Stimulated activated effector memory CD8-positive, alpha-beta T cell treated with anti-CD3 and anti-CD28 coated beads, Interleukin-12 subunit alpha, Interleukin-12 subunit beta, amount 100 ng/mL, for 72 hours (primary cell): Measurements from ENCODE around the gene TTC22.

Experiments used
- ATAC-seq: fragments of 150-1000 bp; cut with Tn5 transposase; 2 replicates; pipeline ENCODE4 v1.10.0; 2021
- DNase-seq, 2 donors: peaks; one replicate each; pipeline ENCODE4 v3.0.0; 2021 to 2022; ENCODE audit warnings: low spot score in 2 of 2
- H3K27ac Mint-ChIP-seq: one replicate; pipeline ENCODE4 v1.8.0; 2022; ENCODE audit warnings: mild to moderate bottlenecking, mixed read lengths
- H3K36me3 Mint-ChIP-seq: one replicate; pipeline ENCODE4 v1.8.0; 2022; ENCODE audit warnings: mild to moderate bottlenecking, mixed read lengths
- H3K4me1 Mint-ChIP-seq: one replicate; pipeline ENCODE4 v1.8.0; 2022; ENCODE audit warnings: mixed read lengths
- H3K4me3 Mint-ChIP-seq: one replicate; pipeline ENCODE4 v1.8.0; 2022; ENCODE audit warnings: mild to moderate bottlenecking, mixed read lengths
- H3K9me3 Mint-ChIP-seq: one replicate; pipeline ENCODE4 v1.8.0; 2022; ENCODE audit warnings: mixed read lengths

The TTC22 gene

DNA sequence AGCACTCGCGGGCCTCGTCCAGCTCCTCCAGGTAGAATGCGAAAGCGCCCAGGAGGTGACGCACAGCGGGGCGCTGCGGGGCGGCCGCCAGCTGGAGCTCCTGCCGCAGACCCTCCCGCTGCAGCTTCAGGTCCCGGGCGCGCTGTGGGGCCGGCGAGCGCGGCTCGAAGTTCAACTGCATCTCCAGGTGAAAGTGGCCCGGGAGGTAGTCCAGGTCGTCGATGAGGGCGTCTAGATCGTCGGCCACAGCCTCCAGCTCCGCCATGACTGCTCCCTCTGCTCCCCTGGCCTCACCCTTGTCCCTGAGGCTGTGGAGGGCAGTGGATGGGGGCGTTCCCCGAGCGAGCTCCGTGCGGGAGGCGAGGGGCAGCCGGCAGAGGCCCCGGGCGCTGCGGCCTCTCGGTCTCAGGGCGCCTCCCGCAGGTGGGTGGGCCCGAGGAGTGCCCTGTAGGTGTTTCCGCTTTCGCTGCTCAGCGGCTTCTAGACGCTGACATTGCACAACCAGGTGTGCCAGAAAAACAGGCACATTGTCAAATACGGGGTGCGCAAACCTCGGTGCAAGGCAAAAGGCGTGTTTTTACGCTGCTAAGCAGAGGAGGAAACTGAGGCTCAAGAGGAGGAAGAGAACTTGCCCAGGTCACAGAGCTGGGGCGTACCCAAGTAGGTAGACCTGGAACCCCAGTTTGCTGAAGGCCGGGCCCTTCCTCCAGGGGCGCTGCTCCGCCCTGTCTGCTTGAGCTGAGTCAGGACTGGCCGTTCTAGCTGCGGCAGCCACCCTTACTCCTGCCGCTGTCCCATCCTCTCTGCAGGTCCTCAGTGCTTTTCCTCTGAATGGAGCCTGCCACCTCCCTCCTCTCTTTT, at the start of gene TTC22:
Gene TTC22, minus strand, starts transcription at position 425 of the 861 bp plus-strand sequence. Its CDS starts 160 bp downstream, at position 265.
- H3K4me3 Mint-ChIP-seq = peak within 1 kb of the TSS; percentile 82
- peak within 1 kb of the TSS; percentile 99 for H3K27ac Mint-ChIP-seq
- no peaks in the 10 kb centered on the region for H3K9me3 Mint-ChIP-seq
- H3K4me1 Mint-ChIP-seq = peaks cover 80% of the 10 kb centered on the region
- peaks cover 6% of the 10 kb centered on the region for H3K36me3 Mint-ChIP-seq
- DNase-seq (peak; percentile 53 to 86), ATAC-seq (peak; percentile 68)

DNA sequence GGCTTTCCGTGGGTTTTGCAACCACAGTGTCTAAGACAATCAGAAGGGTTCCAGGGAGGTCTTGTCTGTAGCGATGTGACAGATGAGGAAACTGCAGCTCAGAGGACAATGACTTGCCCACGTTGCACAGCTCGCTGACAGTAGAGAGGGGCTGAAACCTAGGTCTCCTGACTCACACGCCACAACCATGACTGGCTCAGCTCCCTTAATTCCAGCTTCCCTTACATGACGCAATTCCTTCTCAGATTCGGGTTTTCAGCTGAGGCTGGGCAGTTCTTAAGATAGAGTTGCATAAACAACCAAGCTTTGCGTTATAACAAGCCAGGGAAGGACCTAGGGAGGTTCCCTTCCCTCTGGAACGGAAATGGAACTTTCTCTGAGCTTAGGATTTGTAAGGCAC, 49.6 kb upstream of the TTC22 start:
- no peak overlapping the region for H3K27ac Mint-ChIP-seq
- ATAC-seq (no peak), DNase-seq (no peak)
- H3K9me3 Mint-ChIP-seq = no peaks in the 10 kb centered on the region
- H3K4me3 Mint-ChIP-seq = no peak overlapping the region
- peaks cover 36% of the 10 kb centered on the region for H3K36me3 Mint-ChIP-seq
- H3K4me1 Mint-ChIP-seq = no peaks in the 10 kb centered on the region

DNA sequence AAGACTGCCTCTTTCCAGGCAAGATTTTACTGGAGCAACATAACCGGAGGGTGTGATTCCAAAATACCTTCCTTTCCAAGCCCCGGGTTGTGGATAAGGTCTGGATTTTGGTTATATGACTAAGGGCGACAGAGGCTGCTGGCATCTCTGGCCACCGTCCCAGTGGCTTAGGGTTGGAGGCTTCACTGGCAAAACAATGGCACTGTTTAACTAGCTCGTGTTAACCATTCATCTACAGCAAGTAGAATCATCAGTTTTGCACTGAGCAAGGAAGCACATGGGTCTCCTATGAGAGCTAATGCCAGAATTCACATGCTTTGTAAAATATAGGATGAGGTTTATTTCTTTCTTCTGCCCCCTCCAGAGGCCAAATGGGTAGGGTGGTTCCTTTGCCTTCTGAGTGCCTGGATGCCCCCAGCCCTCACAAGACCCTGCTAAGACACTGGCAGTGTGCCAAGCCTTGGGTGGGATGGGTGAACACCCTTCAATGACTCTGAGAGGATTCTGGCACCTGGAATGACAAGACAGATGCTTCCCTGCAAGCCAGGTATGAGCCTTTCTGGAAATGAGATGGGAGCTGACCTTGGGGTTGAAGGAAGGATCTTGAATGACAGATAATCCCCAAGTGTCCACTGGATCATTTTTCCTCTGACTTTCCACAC, 49.1 kb upstream of the TTC22 start:
- H3K27ac Mint-ChIP-seq = no peak overlapping the region
- H3K4me1 Mint-ChIP-seq = no peaks in the 10 kb centered on the region
- H3K4me3 Mint-ChIP-seq = no peak overlapping the region
- H3K36me3 Mint-ChIP-seq = peaks cover 36% of the 10 kb centered on the region
- no peaks in the 10 kb centered on the region for H3K9me3 Mint-ChIP-seq
- ATAC-seq (no peak), DNase-seq (no peak)

- Mint-ChIP-seq H3K4me3 (no peak overlapping the region), H3K36me3 (peaks cover 36% of the 10 kb centered on the region), H3K4me1 (no peaks in the 10 kb centered on the region), H3K27ac (peak overlapping the region; percentile 9), H3K9me3 (no peaks in the 10 kb centered on the region)
- DNase-seq (no peak), ATAC-seq (no peak)
Observed at GRCh38 chr1:54849219-54850068, 48.3 kb upstream of the TTC22 start.

- peaks cover 26% of the 10 kb centered on the region for H3K36me3 Mint-ChIP-seq
- no peaks in the 10 kb centered on the region for H3K4me1 Mint-ChIP-seq
- ATAC-seq = no peak
- no peak for DNase-seq
- no peak overlapping the region for H3K4me3 Mint-ChIP-seq
- no peaks in the 10 kb centered on the region for H3K9me3 Mint-ChIP-seq
- peak overlapping the region; percentile 9 for H3K27ac Mint-ChIP-seq
Observed at GRCh38 chr1:54848134-54848948, 47.2 kb upstream of the TTC22 start.

DNA sequence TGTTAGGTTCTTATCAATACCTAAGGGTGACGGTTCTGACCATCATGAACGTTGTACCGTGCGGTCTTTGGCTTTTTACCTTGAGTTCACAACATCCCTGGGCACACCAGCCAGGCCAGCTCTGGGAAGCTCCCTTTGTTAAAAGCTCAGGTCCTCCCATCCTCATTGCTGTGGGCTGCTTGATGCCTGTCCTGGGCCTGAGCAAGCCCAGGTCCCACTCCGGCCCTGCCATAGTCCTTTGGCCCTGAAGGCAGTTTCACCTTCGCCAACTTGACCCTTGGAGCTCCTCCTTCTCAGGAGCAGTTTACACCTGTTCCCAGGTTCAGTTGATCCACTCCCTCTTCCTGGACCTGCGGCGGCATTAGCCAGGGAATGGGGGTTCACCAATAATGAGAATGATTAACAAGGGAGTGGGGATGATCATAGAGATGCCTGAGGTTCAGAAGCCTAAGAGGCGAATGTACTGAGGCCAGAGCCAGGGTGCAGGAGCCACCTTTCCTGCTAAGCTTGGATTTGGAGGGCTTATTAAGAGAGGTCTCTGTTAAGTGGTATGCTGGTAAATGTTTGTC, 45.7 kb upstream of the TTC22 start:
- no peak overlapping the region for H3K4me3 Mint-ChIP-seq
- ATAC-seq (no peak), DNase-seq (no peak)
- H3K9me3 Mint-ChIP-seq = no peaks in the 10 kb centered on the region
- no peaks in the 10 kb centered on the region for H3K4me1 Mint-ChIP-seq
- H3K36me3 Mint-ChIP-seq = peaks cover 16% of the 10 kb centered on the region
- no peak overlapping the region for H3K27ac Mint-ChIP-seq

DNA sequence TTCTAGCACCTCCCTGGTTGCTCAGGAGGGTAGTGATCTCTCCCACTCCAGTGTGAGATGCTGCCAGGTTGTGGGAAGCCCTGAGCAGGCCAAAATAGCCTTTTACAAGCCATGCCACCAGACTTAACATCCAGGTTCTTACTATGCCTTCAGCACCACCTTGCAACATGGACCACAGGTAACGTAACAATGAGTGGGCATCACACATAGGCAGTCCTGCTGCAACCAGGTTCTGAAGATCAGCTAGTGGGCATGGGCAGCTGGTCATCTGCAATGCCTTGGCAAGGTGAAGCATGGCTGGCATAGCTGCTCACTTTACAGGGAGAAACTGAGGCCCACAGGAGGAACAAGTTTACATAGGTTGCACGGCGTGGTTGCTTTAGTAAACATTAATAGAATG, 45.2 kb upstream of the TTC22 start:
- no peaks in the 10 kb centered on the region for H3K9me3 Mint-ChIP-seq
- peaks cover 11% of the 10 kb centered on the region for H3K36me3 Mint-ChIP-seq
- no peak overlapping the region for H3K27ac Mint-ChIP-seq
- H3K4me1 Mint-ChIP-seq = no peaks in the 10 kb centered on the region
- no peak overlapping the region for H3K4me3 Mint-ChIP-seq
- no peak for DNase-seq
- ATAC-seq = no peak

DNA sequence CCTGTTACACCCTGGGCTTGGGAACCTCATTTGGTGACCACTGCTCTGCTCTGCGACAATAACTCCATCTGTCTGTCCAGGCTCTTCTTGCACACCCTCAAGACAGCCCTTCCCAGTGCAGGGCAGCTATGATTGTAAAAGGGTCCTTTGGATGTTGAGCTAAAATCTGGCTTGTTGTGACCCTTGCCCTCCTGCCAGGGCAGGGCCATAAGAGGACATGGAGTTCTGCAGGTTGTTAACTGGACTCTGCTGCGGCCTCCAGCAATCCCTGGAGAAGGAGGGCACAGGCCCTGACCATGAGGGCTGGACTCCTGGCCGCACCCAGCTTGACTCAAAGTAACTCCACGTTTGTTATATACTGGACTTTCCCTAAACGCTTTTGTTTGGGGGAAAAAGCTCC, 44.6 kb upstream of the TTC22 start:
- Mint-ChIP-seq H3K4me3 (no peak overlapping the region), H3K27ac (no peak overlapping the region), H3K36me3 (peaks cover 6% of the 10 kb centered on the region), H3K4me1 (no peaks in the 10 kb centered on the region), H3K9me3 (no peaks in the 10 kb centered on the region)
- DNase-seq (no peak), ATAC-seq (no peak)

- ATAC-seq (no peak), DNase-seq (no peak)
- H3K27ac Mint-ChIP-seq = peak overlapping the region; percentile 17
- no peaks in the 10 kb centered on the region for H3K4me1 Mint-ChIP-seq
- no peaks in the 10 kb centered on the region for H3K9me3 Mint-ChIP-seq
- no peak overlapping the region for H3K4me3 Mint-ChIP-seq
- no peaks in the 10 kb centered on the region for H3K36me3 Mint-ChIP-seq
Observed at GRCh38 chr1:54844564-54844963, 43.4 kb upstream of the TTC22 start.

DNA sequence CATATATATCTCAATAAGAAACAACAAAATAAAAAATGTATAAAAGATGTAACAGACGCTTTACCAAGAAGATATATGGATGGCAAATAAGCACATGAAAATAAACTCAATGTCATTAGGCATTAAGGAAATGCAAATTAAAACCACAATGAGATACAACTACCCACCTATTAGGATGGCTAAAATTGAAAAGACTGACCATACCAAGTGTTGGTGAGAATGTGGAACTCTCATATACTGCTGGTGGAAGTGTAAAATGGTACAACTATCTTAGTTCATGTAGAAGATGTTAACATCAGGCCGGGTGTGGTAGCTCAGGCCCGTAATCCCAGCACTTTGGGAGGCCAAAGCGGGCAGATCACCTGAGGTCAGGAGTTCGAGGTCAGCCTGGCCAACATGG, 42.3 kb upstream of the TTC22 start:
- no peak for ATAC-seq
- Mint-ChIP-seq H3K36me3 (no peaks in the 10 kb centered on the region), H3K4me3 (no peak overlapping the region), H3K9me3 (no peaks in the 10 kb centered on the region), H3K4me1 (no peaks in the 10 kb centered on the region), H3K27ac (no peak overlapping the region)
- no peak for DNase-seq

GRCh38 chr1:54842963-54843362, 41.8 kb upstream of the TTC22 start:
- Mint-ChIP-seq H3K36me3 (no peaks in the 10 kb centered on the region), H3K4me3 (no peak overlapping the region), H3K27ac (no peak overlapping the region), H3K4me1 (no peaks in the 10 kb centered on the region), H3K9me3 (no peaks in the 10 kb centered on the region)
- DNase-seq (no peak), ATAC-seq (no peak)

DNA sequence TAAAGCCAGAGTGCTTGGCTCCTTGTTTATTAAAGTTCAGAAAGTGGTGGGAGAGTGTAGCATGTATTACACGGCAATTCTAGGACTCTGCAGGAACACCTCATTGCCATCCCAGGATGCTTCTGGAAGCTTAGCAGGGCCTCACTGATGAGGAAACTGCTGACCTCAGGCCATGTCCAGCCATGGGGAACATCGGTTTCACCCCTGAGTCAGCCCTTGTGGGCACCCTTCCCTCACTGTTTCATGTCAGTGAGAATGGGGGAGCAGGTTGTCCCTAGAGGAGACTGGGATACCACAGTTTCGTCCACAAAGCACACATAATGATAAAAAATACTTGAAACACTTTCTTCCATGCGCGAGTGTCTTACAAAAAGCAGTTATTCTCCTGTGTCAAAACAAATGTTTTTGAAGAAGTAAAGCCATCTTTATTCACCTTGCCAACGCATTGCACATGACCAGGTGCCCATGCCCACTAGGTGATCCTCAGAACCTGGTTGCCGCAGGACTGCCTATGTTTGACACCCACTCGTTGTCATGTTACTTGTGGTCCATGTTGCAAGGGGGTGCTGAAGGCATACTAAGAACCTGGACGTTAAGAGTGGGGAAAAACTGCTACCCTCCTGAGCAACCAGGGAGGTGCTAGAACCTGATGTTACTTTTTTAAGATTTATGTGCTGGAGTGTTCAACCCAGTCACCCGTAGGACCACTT, 41.2 kb upstream of the TTC22 start:
- H3K4me1 Mint-ChIP-seq = no peaks in the 10 kb centered on the region
- no peaks in the 10 kb centered on the region for H3K36me3 Mint-ChIP-seq

DNA sequence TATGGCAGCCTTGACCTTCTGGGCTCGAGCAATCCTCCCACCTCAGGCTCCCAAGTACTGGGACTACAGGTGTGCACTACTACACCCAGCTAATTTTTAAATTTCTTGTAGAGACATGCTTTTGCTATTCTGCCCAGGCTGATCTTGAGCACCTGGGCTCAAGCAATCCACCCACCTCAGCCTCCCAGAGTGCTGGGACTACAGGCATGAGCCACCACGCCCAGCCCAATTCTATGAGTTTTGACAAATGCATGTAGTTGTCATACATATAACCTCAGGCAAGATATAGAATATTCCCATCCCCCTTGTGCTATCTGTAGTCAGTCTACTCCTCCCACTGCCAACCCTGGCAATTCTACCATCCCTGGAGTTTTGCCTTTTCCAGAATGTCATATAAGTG, 38.7 kb upstream of the TTC22 start:
- peaks cover 4% of the 10 kb centered on the region for H3K36me3 Mint-ChIP-seq
- no peak overlapping the region for H3K4me3 Mint-ChIP-seq
- H3K9me3 Mint-ChIP-seq = no peaks in the 10 kb centered on the region
- no peak for DNase-seq
- no peak for ATAC-seq
- no peaks in the 10 kb centered on the region for H3K4me1 Mint-ChIP-seq
- no peak overlapping the region for H3K27ac Mint-ChIP-seq

More for the DNA sequence above, 41.2 kb upstream of the TTC22 start:
- no peak overlapping the region for H3K4me3 Mint-ChIP-seq
- H3K27ac Mint-ChIP-seq = peak overlapping the region; percentile 62
- no peak for DNase-seq
- no peak for ATAC-seq
- no peaks in the 10 kb centered on the region for H3K9me3 Mint-ChIP-seq

DNA sequence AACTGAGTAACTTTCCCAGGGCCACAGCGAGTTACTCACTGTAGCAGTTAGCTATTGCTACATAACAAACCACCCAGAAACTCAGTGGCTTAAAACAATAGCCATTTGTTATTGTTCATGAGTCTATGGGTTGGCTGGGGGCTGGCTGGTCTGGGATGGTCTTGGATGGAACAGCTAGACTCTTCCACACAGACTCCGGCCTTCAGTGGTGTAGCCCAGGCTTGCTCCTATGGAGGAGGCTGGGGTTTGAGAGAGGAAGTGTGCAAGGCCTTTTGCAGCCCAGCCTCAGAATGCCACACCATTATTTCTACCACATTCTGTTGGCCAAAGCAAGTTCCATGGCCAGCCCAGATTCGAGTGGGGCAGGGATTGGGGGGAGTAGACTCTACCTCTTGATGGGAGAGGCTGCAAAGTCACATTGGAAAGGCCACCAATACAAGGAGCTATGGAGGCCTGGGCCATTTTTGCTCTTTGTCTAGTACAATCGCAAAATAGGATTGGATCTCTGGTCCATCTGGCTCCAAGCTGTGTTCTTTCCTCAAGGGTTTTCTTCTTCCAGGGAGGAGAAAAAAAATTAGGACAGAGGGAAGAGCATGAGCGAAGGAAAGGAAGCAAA, 37.5 kb upstream of the TTC22 start:
- peaks cover 4% of the 10 kb centered on the region for H3K36me3 Mint-ChIP-seq

More for the DNA sequence above, 37.5 kb upstream of the TTC22 start:
- Mint-ChIP-seq H3K4me1 (no peaks in the 10 kb centered on the region), H3K4me3 (no peak overlapping the region), H3K9me3 (no peaks in the 10 kb centered on the region), H3K27ac (no peak overlapping the region)
- ATAC-seq (no peak), DNase-seq (no peak)
